ENCODE measurements around the gene OBSCN. TPM values are rescaled to one million over a fixed set of nuclear protein-coding genes. Genes with fewer than 3 reads are reported as not detected.

Gene OBSCN
- total and polyA plus RNA-seq, 2 donors (not counting 3 experiments of a cell fraction or from before 2014, with no cell fraction given), result 1.5 to 2.9 TPM

GRCh38 chr1:228376651-228377631 is 169.1 kb downstream of the OBSCN start:
- DNase-seq (ENCODE audit: low read depth, low spot score) (no peak), FAIRE-seq (no peak)
- dilution Hi-C loops (cut with MboI; ENCODE audit: extremely low pct_ligation_motif_present, low sequenced_read_pairs), result no loop called here
- no peak for TF ChIP-seq MYC (IDR thresholded peaks at IDR 0.05; ENCODE audit: low read depth, low read length)
- no peak for TF ChIP-seq CTCF (IDR thresholded peaks at IDR 0.05; ENCODE audit: extremely low read depth in 1 of 2, insufficient read depth in 1 of 2, low read depth in 1 of 2, low read length in 2 of 2)
- no peak for TF ChIP-seq MAX (IDR thresholded peaks at IDR 0.05; ENCODE audit: insufficient read depth, insufficient read length)
- no peak for TF ChIP-seq POLR2A (IDR thresholded peaks at IDR 0.05; ENCODE audit: low read depth, low read length)
- no peak for TF ChIP-seq EZH2 (IDR thresholded peaks at IDR 0.05; ENCODE audit: borderline replicate concordance, low read depth, low read length, severe bottlenecking)
- no peak for TF ChIP-seq FOS (IDR thresholded peaks at IDR 0.05; ENCODE audit: borderline replicate concordance, insufficient read depth, low read length)
- no peak for TF ChIP-seq JUN (IDR thresholded peaks at IDR 0.05; ENCODE audit: borderline replicate concordance, insufficient read depth, insufficient read length, low read depth)
- TF ChIP-seq GATA2 (IDR thresholded peaks at IDR 0.05; ENCODE audit: insufficient read depth, insufficient read length, low read depth, low read length), result no peak
- no peak for TF ChIP-seq POLR2AphosphoS5 (IDR thresholded peaks at IDR 0.05; ENCODE audit: insufficient read depth, low read depth, low read length)
- CTCF ChIA-PET, result interaction anchor here (1.0 to 3.1 kb wide), 3 partner anchors 16 to 377 kb away, joined by 3 to 16 read pairs (median 3); no protein-coding TSS in a partner anchor
- POLR2A ChIA-PET, result no interaction called here
- Histone ChIP-seq H3K36me3 (ENCODE audit: control insufficient read depth in 2 of 2, extremely low read depth in 1 of 2, insufficient read depth in 2 of 2, low read length in 2 of 2) (no peaks in the 10 kb centered on the region), H2AFZ (ENCODE audit: low read depth, low read length) (no peak overlapping the region), H3K4me2 (ENCODE audit: insufficient read depth, low read length) (no peak overlapping the region), H4K20me1 (replicated peaks; ENCODE audit: control insufficient read depth, extremely low read depth, insufficient read depth, low read length) (no peaks in the 10 kb centered on the region), H3K9me1 (replicated peaks; ENCODE audit: control insufficient read depth, extremely low read depth, insufficient read depth, low read length) (no peaks in the 10 kb centered on the region), H3K4me3 (replicated peaks in 1 of 3; ENCODE audit: insufficient read depth in 1 of 3, low read depth in 1 of 3, low read length in 3 of 3) (no peak overlapping the region), H3K79me2 (ENCODE audit: control insufficient read depth, insufficient read depth, low read length) (no peaks in the 10 kb centered on the region), H3K27ac (ENCODE audit: insufficient read depth, low read depth, low read length) (no peak overlapping the region), H3K27me3 (ENCODE audit: control insufficient read depth in 2 of 2, insufficient read depth in 2 of 2, low read length in 2 of 2) (peaks cover 5 to 7% of the 10 kb centered on the region in 2 experiments), H3K9ac (replicated peaks; ENCODE audit: extremely low read depth, insufficient read depth, low read length) (no peak overlapping the region), H3K9me3 (replicated peaks; ENCODE audit: control insufficient read depth, insufficient read depth, low read length) (no peaks in the 10 kb centered on the region), H3K4me1 (ENCODE audit: control insufficient read depth, extremely low read depth, insufficient read depth, low read length) (peaks cover 5% of the 10 kb centered on the region)
- no TSS peak for BruUV-seq (replicated peaks)
- intact Hi-C loops (cut with micrococcal nuclease), result no loop called here
